Mesothelial cell of epicardium (in vitro differentiated cells): Measurements from ENCODE around the gene AHCYL1. TPM values are rescaled to one million over a fixed set of nuclear protein-coding genes. Genes with fewer than 3 reads are reported as not detected.
"Not testable (repeated sequence)": the region's sequence is repeated elsewhere in the genome, so short reads cannot be mapped to it uniquely, and the experiment has no call there.

ENCODE experiments used
- DNase-seq, 2 experiments: peaks; one replicate each; pipeline ENCODE4 v3.0.0; 2021; ENCODE audit warnings: low spot score in 2 of 2; ENCODE audit not compliant: unreplicated experiment in 2 of 2
- H3K27ac Mint-ChIP-seq: 2 replicates; pipeline ENCODE4 v1.8.0; 2021; ENCODE audit warnings: mixed read lengths
- H3K27me3 Mint-ChIP-seq: 2 replicates; pipeline ENCODE4 v1.8.0; 2021; ENCODE audit warnings: low read depth, mixed read lengths
- H3K36me3 Mint-ChIP-seq: 2 replicates; pipeline ENCODE4 v1.8.0; 2021; ENCODE audit warnings: mixed read lengths
- H3K4me1 Mint-ChIP-seq: 2 replicates; pipeline ENCODE4 v1.8.0; 2021; ENCODE audit warnings: mixed read lengths
- H3K4me3 Mint-ChIP-seq: 2 replicates; pipeline ENCODE4 v1.8.0; 2021; ENCODE audit warnings: mild to moderate bottlenecking, moderate library complexity, mixed read lengths
- H3K9me3 Mint-ChIP-seq: 2 replicates; pipeline ENCODE4 v1.8.0; 2021; ENCODE audit warnings: mixed read lengths
- CTCF ChIP-seq: fragments of 200-600 bp; sonication (generic); IDR thresholded peaks from one replicate; pipeline ENCODE4 v1.5.0; 2021; ENCODE audit warnings: antibody characterized with exemption; ENCODE audit not compliant: unreplicated experiment
- total RNA-seq: library from RNA; stranded (reverse); gene quantifications from 3 replicates; pipeline ENCODE4 v1.2.1, GENCODE V29; 2021

AHCYL1 gene
- total RNA-seq, 1 donor from 2014 or later = 98.7 TPM

- Mint-ChIP-seq H3K4me1 (no peaks in the 10 kb centered on the region), H3K36me3 (peaks cover under 1% of the 10 kb centered on the region), H3K9me3 (peaks cover 12% of the 10 kb centered on the region), H3K27me3 (no peaks in the 10 kb centered on the region), H3K27ac (no peak overlapping the region), H3K4me3 (no peak overlapping the region)
- TF ChIP-seq CTCF = no peak
- no peak for DNase-seq
Measured at GRCh38 chr1:109944541-109944940, 40.0 kb upstream of the AHCYL1 start.

- peaks cover 11% of the 10 kb centered on the region for H3K9me3 Mint-ChIP-seq
- H3K27me3 Mint-ChIP-seq = no peaks in the 10 kb centered on the region
- no peaks in the 10 kb centered on the region for H3K4me1 Mint-ChIP-seq
- H3K36me3 Mint-ChIP-seq = no peaks in the 10 kb centered on the region
- DNase-seq = no peak
- no peak overlapping the region for H3K27ac Mint-ChIP-seq
- H3K4me3 Mint-ChIP-seq = no peak overlapping the region
- TF ChIP-seq CTCF = no peak
Measured at GRCh38 chr1:109946511-109946910, 38.1 kb upstream of the AHCYL1 start.

GRCh38 chr1:109947582-109948284, 36.8 kb upstream of the AHCYL1 start:
- Mint-ChIP-seq H3K9me3 (peaks cover 11% of the 10 kb centered on the region), H3K27me3 (no peaks in the 10 kb centered on the region), H3K4me1 (no peaks in the 10 kb centered on the region), H3K4me3 (no peak overlapping the region), H3K27ac (no peak overlapping the region), H3K36me3 (no peaks in the 10 kb centered on the region)
- no peak for TF ChIP-seq CTCF
- no peak for DNase-seq

GRCh38 chr1:109948285-109948630, 36.3 kb upstream of the AHCYL1 start:
- no peak for TF ChIP-seq CTCF
- no peak overlapping the region for H3K4me3 Mint-ChIP-seq
- no peaks in the 10 kb centered on the region for H3K4me1 Mint-ChIP-seq
- no peaks in the 10 kb centered on the region for H3K36me3 Mint-ChIP-seq
- H3K27ac Mint-ChIP-seq = peak overlapping the region; percentile 5
- no peaks in the 10 kb centered on the region for H3K27me3 Mint-ChIP-seq
- no peak for DNase-seq
- H3K9me3 Mint-ChIP-seq = peaks cover 11% of the 10 kb centered on the region

- DNase-seq = no peak
- Mint-ChIP-seq H3K27ac (no peak overlapping the region), H3K4me3 (no peak overlapping the region), H3K9me3 (peaks cover 8% of the 10 kb centered on the region), H3K27me3 (no peaks in the 10 kb centered on the region), H3K4me1 (peaks cover 4% of the 10 kb centered on the region), H3K36me3 (no peaks in the 10 kb centered on the region)
- TF ChIP-seq CTCF = no peak
Measured at GRCh38 chr1:109950038-109950437, 34.5 kb upstream of the AHCYL1 start.

GRCh38 chr1:109950509-109950908, 34.1 kb upstream of the AHCYL1 start:
- Mint-ChIP-seq H3K27ac (no peak overlapping the region), H3K36me3 (no peaks in the 10 kb centered on the region), H3K4me3 (no peak overlapping the region), H3K27me3 (no peaks in the 10 kb centered on the region), H3K9me3 (peaks cover 6% of the 10 kb centered on the region), H3K4me1 (peaks cover 4% of the 10 kb centered on the region)
- no peak for DNase-seq
- TF ChIP-seq CTCF = no peak

GRCh38 chr1:109951501-109951900, 33.1 kb upstream of the AHCYL1 start:
- not testable (repeated sequence) for H3K36me3 Mint-ChIP-seq, H3K4me1 Mint-ChIP-seq, H3K9me3 Mint-ChIP-seq, H3K4me3 Mint-ChIP-seq, H3K27ac Mint-ChIP-seq, DNase-seq, H3K27me3 Mint-ChIP-seq
